GM12873 (cell line): ENCODE results near the gene FIG4.

Experiments used
- TF ChIP-seq, protein P1 (sequence below): IDR thresholded peaks from 2 replicates; pipeline ENCODE4 v1.5.1; 2012; ENCODE audit warnings: low read depth, mild to moderate bottlenecking, moderate library complexity, low read length, control low read depth; ENCODE audit not compliant: insufficient read depth; ENCODE audit errors: missing control alignments

The FIG4 gene

DNA sequence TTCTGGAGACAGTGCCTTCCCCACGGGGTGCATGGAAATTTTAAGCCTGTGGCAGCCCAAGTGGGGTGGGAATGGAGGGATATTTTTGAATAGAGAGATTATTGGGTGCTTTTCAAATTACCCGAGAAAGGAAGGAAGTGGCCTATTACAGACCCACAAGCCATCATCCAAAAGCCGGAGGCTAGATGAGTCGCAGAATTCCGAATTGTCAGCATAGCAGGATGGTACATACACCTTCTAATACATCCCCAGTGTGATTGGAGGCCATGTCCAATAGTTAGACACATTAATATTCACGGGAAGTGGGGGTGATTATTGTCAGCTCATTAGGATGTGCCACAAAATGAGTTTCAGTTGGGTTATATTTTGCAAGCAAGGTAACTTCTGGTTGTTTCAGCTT lies 133.0 kb downstream of the FIG4 start:
- TF ChIP-seq, protein P1, sequence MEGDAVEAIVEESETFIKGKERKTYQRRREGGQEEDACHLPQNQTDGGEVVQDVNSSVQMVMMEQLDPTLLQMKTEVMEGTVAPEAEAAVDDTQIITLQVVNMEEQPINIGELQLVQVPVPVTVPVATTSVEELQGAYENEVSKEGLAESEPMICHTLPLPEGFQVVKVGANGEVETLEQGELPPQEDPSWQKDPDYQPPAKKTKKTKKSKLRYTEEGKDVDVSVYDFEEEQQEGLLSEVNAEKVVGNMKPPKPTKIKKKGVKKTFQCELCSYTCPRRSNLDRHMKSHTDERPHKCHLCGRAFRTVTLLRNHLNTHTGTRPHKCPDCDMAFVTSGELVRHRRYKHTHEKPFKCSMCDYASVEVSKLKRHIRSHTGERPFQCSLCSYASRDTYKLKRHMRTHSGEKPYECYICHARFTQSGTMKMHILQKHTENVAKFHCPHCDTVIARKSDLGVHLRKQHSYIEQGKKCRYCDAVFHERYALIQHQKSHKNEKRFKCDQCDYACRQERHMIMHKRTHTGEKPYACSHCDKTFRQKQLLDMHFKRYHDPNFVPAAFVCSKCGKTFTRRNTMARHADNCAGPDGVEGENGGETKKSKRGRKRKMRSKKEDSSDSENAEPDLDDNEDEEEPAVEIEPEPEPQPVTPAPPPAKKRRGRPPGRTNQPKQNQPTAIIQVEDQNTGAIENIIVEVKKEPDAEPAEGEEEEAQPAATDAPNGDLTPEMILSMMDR, result no peak

DNA sequence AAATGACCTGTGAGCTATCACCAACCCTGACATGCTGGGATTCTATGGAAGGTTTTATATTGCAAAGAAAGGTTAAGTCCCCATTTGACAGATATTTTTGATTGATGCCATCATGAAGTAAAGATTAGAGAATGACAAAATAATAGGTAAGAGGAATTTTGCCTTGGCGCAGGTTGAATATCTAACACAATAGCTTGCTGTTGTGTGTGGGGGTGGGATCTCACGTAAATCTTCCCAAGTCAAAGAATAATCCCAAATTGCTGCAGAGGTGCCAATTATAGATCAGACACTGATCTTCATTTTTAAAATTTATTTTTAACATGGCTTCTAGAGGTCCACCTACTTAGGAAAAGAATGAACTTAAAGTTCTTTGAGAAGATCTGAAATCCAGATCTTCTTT lies 135.5 kb downstream of the FIG4 start:
- TF ChIP-seq, protein P1, result no peak

DNA sequence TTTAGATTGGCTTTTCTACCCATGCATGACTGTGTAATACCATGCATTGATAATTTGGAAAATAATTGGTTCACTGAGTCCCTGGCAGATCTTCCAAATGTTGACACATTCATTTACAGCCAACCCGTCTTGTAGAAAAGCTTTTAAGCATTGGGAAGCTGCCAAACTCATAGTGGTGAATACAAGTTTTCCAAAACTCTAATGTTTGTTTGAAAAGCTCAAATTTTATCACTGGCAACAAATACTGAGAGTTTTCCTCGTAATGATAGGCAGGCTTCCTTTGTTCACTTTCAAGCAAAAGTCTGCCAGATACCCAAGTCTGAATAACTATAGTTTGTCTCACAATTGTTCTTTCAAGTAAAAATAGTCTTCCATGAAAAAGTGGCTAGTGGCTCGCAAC lies 143.0 kb downstream of the FIG4 start:
- TF ChIP-seq, protein P1, result no peak

DNA sequence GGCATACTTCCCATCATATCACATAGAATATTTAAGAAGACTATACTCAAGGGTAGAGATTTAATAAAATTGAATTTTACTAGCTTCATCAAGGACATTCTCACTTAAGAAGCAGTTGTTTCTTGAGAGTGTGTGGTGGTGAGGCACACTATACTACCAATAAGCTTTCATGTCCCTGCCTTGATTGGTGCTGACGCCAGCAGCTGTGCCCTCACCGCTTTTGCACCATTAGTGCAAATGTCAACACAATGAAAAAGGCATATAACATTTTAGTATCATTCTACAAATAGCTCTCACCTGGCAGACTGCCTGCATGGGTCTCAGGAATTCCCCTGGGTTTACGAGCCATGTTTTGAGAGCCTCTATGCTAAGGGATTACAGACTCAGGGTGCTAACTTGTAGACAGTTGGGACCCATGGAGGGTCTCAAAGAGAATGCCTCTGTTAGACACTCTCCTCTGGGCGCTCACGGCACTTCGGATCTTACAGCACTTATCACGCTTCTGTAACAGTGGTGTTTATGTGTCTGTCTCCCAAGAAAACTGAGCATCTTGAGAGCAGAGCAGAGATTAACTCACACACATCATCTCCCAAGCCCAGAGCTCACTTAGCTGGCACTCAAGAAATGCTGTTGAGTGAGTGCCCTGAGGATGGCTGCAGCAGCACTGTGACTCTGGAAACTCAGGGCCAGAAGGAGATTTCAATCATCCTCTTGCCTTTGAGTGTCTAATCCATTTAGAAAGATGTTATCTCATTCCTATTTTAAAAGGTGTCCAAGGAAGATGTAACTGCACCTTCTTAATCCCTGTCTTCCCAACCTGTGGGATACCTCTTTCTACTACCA lies 143.7 kb downstream of the FIG4 start:
- TF ChIP-seq, protein P1, result no peak

DNA sequence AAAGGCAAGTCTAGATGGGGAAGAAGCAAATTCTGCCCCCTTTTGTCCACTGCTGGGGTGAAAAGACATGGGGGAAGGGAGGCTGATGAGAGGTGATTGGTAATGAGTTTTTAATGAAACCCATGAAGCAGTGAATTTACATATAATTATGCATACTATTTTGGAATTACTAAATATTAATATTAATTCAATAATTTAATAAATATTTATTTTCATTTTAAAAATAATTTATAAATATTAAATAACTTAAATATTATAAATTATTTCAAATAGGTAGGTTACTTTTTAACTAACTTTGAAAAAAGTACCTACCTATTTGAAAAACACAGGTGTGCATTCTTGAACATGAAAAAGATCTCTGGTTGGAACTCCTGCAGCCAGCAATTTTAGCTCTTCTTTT lies 148.9 kb downstream of the FIG4 start:
- TF ChIP-seq, protein P1, result no peak

DNA sequence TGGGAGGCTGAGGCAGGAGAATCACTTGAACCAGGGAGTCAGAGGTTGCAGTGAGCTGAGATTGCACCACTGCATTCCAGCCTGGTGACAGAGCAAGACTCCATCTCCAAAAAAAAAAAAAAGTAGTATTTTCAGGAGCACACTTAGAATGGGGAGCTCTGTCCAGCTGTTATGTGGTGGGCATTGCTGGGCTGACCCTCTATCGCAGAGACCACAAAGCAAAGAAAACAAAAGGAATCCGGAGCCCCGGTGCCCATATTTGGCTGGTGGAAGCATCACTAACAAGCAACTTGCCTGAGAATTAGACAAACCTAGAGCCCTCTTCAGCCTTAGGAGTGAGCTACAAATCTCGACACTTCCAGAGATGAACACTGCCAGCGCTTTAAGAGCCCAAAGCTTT lies 149.7 kb downstream of the FIG4 start:
- TF ChIP-seq, protein P1, result no peak

DNA sequence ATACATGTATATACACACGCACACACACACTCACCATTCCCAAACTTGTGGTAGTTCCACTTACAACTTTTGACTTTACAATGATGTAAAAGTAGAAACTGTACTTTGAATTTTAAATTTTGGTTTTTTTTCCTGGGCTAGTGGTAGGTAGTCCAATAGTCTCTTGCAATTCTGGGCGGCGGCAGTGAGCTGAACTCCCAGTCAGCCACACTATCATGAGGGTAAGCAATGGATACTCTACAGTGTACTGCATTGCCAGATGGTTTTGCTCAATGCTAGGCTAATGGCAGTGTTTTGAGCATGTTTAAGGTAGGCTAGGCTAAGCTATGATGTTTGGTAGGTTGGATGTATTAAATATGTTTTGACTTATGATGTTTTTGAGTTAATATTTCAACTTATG lies 150.8 kb downstream of the FIG4 start:
- TF ChIP-seq, protein P1, result no peak

DNA sequence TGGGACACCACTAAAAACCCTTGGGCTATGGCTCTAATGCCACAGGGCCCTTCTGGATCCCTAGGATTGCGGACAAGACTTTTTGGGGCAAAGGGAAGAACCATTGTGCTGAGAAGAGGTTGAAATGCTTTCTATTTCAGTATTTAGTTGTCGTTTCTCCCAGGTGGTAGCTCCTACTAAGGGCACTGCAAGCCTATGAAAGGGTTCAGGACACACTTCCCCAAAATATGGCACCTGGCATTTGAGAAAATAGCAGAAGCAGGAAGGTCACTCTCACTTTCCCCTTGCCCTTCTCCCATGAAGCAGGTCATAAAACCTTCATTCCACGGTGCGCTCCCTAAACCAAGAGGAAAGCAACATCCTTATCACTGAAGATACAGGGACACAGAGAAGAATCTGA lies 161.6 kb downstream of the FIG4 start:
- TF ChIP-seq, protein P1, result no peak
